Esophagus muscularis mucosa (tissue), 4 donors: ENCODE results near the gene DNAAF6. TPM values are rescaled to one million over a fixed set of nuclear protein-coding genes. Genes with fewer than 3 reads are reported as not detected.
"Not testable (repeated sequence)": the region's sequence is repeated elsewhere in the genome, so short reads cannot be mapped to it uniquely, and the experiment has no call there.

Source experiments
- DNase-seq: peaks from one replicate; pipeline ENCODE4 v3.0.0-alpha.2; 2017; ENCODE audit errors: extremely low spot score
- H3K27ac ChIP-seq, 4 donors: fragments of 200-600 bp; sonication (generic); replicated peaks in 1 of 4; 1 replicate in 3 of 4; 2 replicates in 1 of 4; pipeline ENCODE4 v1.5.1; 2016 to 2019; ENCODE audit warnings: mild to moderate bottlenecking in 1 of 4
- H3K27me3 ChIP-seq, 4 donors: fragments of 200-600 bp; sonication (generic); one replicate each; pipeline versions ENCODE4 v1.5.1 to v1.6.0; 2016 to 2019
- H3K36me3 ChIP-seq, 4 donors: fragments of 200-600 bp; sonication (generic); one replicate each; pipeline ENCODE4 v1.5.1; 2016 to 2019
- H3K4me1 ChIP-seq, 4 donors: fragments of 200-600 bp; sonication (generic); one replicate each; pipeline ENCODE4 v1.5.1; 2016 to 2019
- H3K4me3 ChIP-seq, 4 donors: fragments of 200-600 bp; sonication (generic); 1 replicate in 2 of 4; 2 replicates in 2 of 4; pipeline ENCODE4 v1.5.1; 2016 to 2019; ENCODE audit warnings: mild to moderate bottlenecking in 4 of 4, moderate library complexity in 1 of 4
- H3K9me3 ChIP-seq, 4 donors: fragments of 200-600 bp; sonication (generic); 1 replicate in 3 of 4; 2 replicates in 1 of 4; pipeline ENCODE4 v1.5.1; 2016 to 2019
- EP300 ChIP-seq: sonication (generic); formaldehyde crosslinking; IDR thresholded peaks from one replicate; pipeline ENCODE4 v1.6.1; 2017; ENCODE audit warnings: antibody characterized with exemption
- POLR2A ChIP-seq: fragments of 450-650 bp; IDR thresholded peaks from one replicate; pipeline ENCODE4 v1.6.1; 2017; ENCODE audit warnings: antibody characterized with exemption, moderate library complexity, mild to moderate bottlenecking, low read depth
- POLR2AphosphoS5 ChIP-seq, 2 donors: sonication (generic); formaldehyde crosslinking; IDR thresholded peaks; one replicate each; pipeline ENCODE4 v1.6.1; 2017; ENCODE audit warnings: antibody characterized with exemption in 2 of 2
- WGBS: methylation state at CpG from one replicate; pipeline ENCODE4 v1.1.5; 2018; 5-methylcytosine and 5-hydroxymethylcytosine counted together
- intact Hi-C: fragments of 100-400 bp; cut with DNase I; formaldehyde crosslinking; loops from one replicate; pipeline ENCODE4 v1.15.1; 2023
- total RNA-seq, 4 donors: library from RNA; depleted of rRNA; stranded (reverse); fragments of >200 nt; gene quantifications; one replicate each; pipeline versions ENCODE4 v1.1.0 to v1.2.1, GENCODE V29; 2016
- TF ChIP-seq, protein P1 (sequence below), 3 experiments: fragments of 200-600 bp in 2 of 3; fragments of 450-650 bp in 1 of 3; sonication (generic) in 2 of 3; IDR thresholded peaks; one replicate each; pipeline ENCODE4 v1.5.1; 2017 to 2019; ENCODE audit warnings: antibody characterized with exemption in 3 of 3, mild to moderate bottlenecking in 2 of 3, moderate library complexity in 1 of 3

Gene DNAAF6
- total RNA-seq, 4 donors from 2014 or later, result not detected

DNA sequence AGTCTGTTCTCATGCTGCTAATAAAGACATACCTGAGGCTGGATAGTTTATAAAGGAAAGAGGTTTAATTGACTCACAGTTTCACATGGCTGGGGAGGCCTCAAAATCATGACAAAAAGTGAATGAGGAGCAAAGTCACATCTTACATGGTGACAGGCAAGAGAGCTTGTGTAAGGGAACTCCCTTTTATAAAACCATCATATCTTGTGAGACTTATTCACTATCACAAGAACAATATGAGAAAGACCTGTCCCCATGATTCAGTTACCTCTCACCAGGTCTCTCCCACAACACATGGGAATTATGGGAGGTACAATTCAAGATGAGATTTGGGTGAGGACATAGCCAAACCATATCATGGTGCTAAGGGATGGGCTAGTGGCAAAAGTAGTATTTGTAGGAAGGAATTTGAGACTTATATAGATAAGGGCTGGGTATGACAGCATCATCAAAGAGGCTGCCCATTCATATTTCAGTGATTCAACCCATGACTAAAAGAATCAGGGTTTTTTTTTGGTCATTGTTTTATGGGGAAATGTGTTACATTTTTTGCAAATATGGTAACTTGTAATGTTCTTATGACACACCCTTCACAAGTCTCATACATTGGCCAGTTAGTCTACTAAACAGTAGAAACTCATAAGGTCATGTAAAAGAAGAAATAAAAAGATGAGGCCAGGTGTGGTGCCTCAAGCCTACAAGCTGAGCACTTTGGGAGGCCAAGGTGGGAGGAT is 34.9 kb upstream of the DNAAF6 start:
- no peak for DNase-seq
- intact Hi-C loops, result no loop called here
- H3K4me1 ChIP-seq, result no peaks in the 10 kb centered on the region
- no peak overlapping the region for H3K4me3 ChIP-seq
- no peaks in the 10 kb centered on the region for H3K27me3 ChIP-seq
- H3K36me3 ChIP-seq, result no peaks in the 10 kb centered on the region
- TF ChIP-seq EP300 (no peak), POLR2AphosphoS5 (IDR thresholded peaks at IDR 0.05) (no peak), POLR2A (no peak)
- TF ChIP-seq, protein P1, sequence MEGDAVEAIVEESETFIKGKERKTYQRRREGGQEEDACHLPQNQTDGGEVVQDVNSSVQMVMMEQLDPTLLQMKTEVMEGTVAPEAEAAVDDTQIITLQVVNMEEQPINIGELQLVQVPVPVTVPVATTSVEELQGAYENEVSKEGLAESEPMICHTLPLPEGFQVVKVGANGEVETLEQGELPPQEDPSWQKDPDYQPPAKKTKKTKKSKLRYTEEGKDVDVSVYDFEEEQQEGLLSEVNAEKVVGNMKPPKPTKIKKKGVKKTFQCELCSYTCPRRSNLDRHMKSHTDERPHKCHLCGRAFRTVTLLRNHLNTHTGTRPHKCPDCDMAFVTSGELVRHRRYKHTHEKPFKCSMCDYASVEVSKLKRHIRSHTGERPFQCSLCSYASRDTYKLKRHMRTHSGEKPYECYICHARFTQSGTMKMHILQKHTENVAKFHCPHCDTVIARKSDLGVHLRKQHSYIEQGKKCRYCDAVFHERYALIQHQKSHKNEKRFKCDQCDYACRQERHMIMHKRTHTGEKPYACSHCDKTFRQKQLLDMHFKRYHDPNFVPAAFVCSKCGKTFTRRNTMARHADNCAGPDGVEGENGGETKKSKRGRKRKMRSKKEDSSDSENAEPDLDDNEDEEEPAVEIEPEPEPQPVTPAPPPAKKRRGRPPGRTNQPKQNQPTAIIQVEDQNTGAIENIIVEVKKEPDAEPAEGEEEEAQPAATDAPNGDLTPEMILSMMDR (IDR thresholded peaks at IDR 0.05), result no peak
- no peaks in the 10 kb centered on the region for H3K9me3 ChIP-seq
- H3K27ac ChIP-seq, result no peak overlapping the region

GRCh38 chrX:107197319-107197718 is 9.1 kb upstream of the DNAAF6 start:
- Histone ChIP-seq H3K4me1 (no peaks in the 10 kb centered on the region), H3K27me3 (no peaks in the 10 kb centered on the region), H3K9me3 (no peaks in the 10 kb centered on the region), H3K36me3 (no peaks in the 10 kb centered on the region), H3K4me3 (no peak overlapping the region), H3K27ac (no peak overlapping the region)
- intact Hi-C loops, result no loop called here
- WGBS, result 77% methylated on average over 1 of the region's 1 CpG
- TF ChIP-seq, protein P1 (IDR thresholded peaks at IDR 0.05), result no peak
- no peak for TF ChIP-seq EP300
- no peak for TF ChIP-seq POLR2AphosphoS5 (IDR thresholded peaks at IDR 0.05)
- no peak for TF ChIP-seq POLR2A
- DNase-seq, result no peak

- 84% methylated on average over 6 of the region's 6 CpGs for WGBS
Observed at GRCh38 chrX:107198074-107198473, 8.3 kb upstream of the DNAAF6 start.

GRCh38 chrX:107199491-107199890 is 6.9 kb upstream of the DNAAF6 start:
- no peak for DNase-seq
- no peak for TF ChIP-seq EP300
- TF ChIP-seq, protein P1 (IDR thresholded peaks at IDR 0.05), result no peak
- TF ChIP-seq POLR2A, result no peak
- TF ChIP-seq POLR2AphosphoS5 (IDR thresholded peaks at IDR 0.05), result no peak
- no peaks in the 10 kb centered on the region for H3K9me3 ChIP-seq
- no peaks in the 10 kb centered on the region for H3K27me3 ChIP-seq
- intact Hi-C loops, result no loop called here
- no peaks in the 10 kb centered on the region for H3K36me3 ChIP-seq
- H3K4me3 ChIP-seq, result no peak overlapping the region
- no peak overlapping the region for H3K27ac ChIP-seq
- 70% methylated on average over 3 of the region's 3 CpGs for WGBS
- no peaks in the 10 kb centered on the region for H3K4me1 ChIP-seq

More at GRCh38 chrX:107198074-107198473, 8.3 kb upstream of the DNAAF6 start:
- H3K36me3 ChIP-seq, DNase-seq, H3K4me1 ChIP-seq, H3K27ac ChIP-seq, intact Hi-C loops, H3K4me3 ChIP-seq, H3K9me3 ChIP-seq, H3K27me3 ChIP-seq: not testable (repeated sequence)

GRCh38 chrX:107204068-107204605 is 2.3 kb upstream of the DNAAF6 start:
- Histone ChIP-seq H3K9me3 (no peaks in the 10 kb centered on the region), H3K27ac (no peak overlapping the region), H3K36me3 (no peaks in the 10 kb centered on the region), H3K4me3 (no peak overlapping the region), H3K4me1 (peaks cover 0 to 6% (median 0%) of the 10 kb centered on the region in 4 donors), H3K27me3 (no peaks in the 10 kb centered on the region)
- 75% methylated on average over 6 of the region's 6 CpGs for WGBS
- TF ChIP-seq EP300, result no peak
- TF ChIP-seq POLR2A, result no peak
- no peak for DNase-seq
- intact Hi-C loops, result no loop called here
